Measurements from ENCODE around the gene TDRD10. TPM values are rescaled to one million over a fixed set of nuclear protein-coding genes. Genes with fewer than 3 reads are reported as not detected.

Gene TDRD10
- total RNA-seq, 1 experiment from 2014 or later, result 0.31 TPM

GRCh38 chr1:154471304-154471703 lies 30.7 kb upstream of the TDRD10 start:
- Histone ChIP-seq H3K9me3 (ENCODE audit: control insufficient read depth, low read depth, low read length) (no peaks in the 10 kb centered on the region), H3K23ac (ENCODE audit: insufficient read length, low read depth, low read length) (no peak overlapping the region), H3K4me2 (ENCODE audit: insufficient read depth, insufficient read length, low read length) (no peak overlapping the region), H2AK5ac (ENCODE audit: insufficient read length, low read length) (no peak overlapping the region), H3K79me2 (ENCODE audit: insufficient read depth, low read length) (no peaks in the 10 kb centered on the region), H3K56ac (ENCODE audit: insufficient read length, low read depth, low read length) (no peak overlapping the region), H4K5ac (ENCODE audit: insufficient read length, low read depth, low read length) (no peak overlapping the region), H4K20me1 (ENCODE audit: control insufficient read depth, insufficient read depth, insufficient read length) (no peaks in the 10 kb centered on the region), H3T11ph (ENCODE audit: low read length) (no peak overlapping the region), H3K23me2 (ENCODE audit: insufficient read length, low read depth, low read length, poor library complexity, severe bottlenecking) (no peaks in the 10 kb centered on the region), H3K4ac (ENCODE audit: low read depth, low read length) (no peak overlapping the region), H3K27ac (ENCODE audit: insufficient read length, low read depth, low read length) (no peak overlapping the region), H2BK12ac (ENCODE audit: insufficient read length, low read depth, low read length) (no peak overlapping the region), H2BK120ac (ENCODE audit: low read depth, low read length, poor library complexity, severe bottlenecking) (no peak overlapping the region), H4K8ac (replicated peaks; ENCODE audit: insufficient read length, low read depth, low read length) (no peak overlapping the region), H3K4me1 (ENCODE audit: insufficient read depth, low read length) (no peaks in the 10 kb centered on the region), H2BK15ac (ENCODE audit: low read depth, low read length) (no peak overlapping the region), H3K14ac (ENCODE audit: insufficient read depth, low read length) (no peak overlapping the region), H3K79me1 (ENCODE audit: insufficient read depth, low read depth, low read length, poor library complexity, severe bottlenecking) (no peaks in the 10 kb centered on the region), H4K91ac (ENCODE audit: insufficient read length, low read depth, low read length) (no peak overlapping the region), H3K27me3 (ENCODE audit: insufficient read depth, low read length) (no peaks in the 10 kb centered on the region), H2BK5ac (ENCODE audit: insufficient read length, low read length) (no peak overlapping the region), H2BK20ac (ENCODE audit: low read depth, low read length, poor library complexity, severe bottlenecking) (no peak overlapping the region), H3K9ac (ENCODE audit: extremely low read depth, insufficient read length, low read length) (no peak overlapping the region), H3K18ac (ENCODE audit: insufficient read length, low read depth, low read length) (no peak overlapping the region), H2AFZ (ENCODE audit: low read length) (no peak overlapping the region)
- DNase-seq, result no peak
- Mint-ChIP-seq H3K9me3 (no peaks in the 10 kb centered on the region), H3K27ac (no peak overlapping the region), H3K4me3 (no peak overlapping the region), H3K27me3 (ENCODE audit: low read depth) (no peaks in the 10 kb centered on the region), H3K4me1 (peaks cover under 1 to 10% of the 10 kb centered on the region in 2 experiments), H3K36me3 (ENCODE audit: insufficient read depth in 1 of 3, low read depth in 3 of 3) (no peaks in the 10 kb centered on the region)
- WGBS (ENCODE audit: extremely low coverage, insufficient read length, low lambda C conversion rate), result no CpG with 5 or more reads among the region's 2 CpGs
- TF ChIP-seq, protein P1, sequence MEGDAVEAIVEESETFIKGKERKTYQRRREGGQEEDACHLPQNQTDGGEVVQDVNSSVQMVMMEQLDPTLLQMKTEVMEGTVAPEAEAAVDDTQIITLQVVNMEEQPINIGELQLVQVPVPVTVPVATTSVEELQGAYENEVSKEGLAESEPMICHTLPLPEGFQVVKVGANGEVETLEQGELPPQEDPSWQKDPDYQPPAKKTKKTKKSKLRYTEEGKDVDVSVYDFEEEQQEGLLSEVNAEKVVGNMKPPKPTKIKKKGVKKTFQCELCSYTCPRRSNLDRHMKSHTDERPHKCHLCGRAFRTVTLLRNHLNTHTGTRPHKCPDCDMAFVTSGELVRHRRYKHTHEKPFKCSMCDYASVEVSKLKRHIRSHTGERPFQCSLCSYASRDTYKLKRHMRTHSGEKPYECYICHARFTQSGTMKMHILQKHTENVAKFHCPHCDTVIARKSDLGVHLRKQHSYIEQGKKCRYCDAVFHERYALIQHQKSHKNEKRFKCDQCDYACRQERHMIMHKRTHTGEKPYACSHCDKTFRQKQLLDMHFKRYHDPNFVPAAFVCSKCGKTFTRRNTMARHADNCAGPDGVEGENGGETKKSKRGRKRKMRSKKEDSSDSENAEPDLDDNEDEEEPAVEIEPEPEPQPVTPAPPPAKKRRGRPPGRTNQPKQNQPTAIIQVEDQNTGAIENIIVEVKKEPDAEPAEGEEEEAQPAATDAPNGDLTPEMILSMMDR (conservative IDR thresholded peaks at IDR 0.05), result no peak
